ENCODE data around the gene TM2D3.

GRCh38 chr15:101642361-101642760 is 9.8 kb downstream of the TM2D3 start:
- TF ChIP-seq CSDC2 (CRISPR knock-in tag; IDR thresholded peaks at IDR 0.05), result no peak
- TF ChIP-seq RARB (CRISPR knock-in tag; IDR thresholded peaks at IDR 0.05), result no peak
- no peak for TF ChIP-seq ARNTL (CRISPR knock-in tag; IDR thresholded peaks at IDR 0.05; ENCODE audit: borderline replicate concordance, low read depth)
- no peak for TF ChIP-seq ZFP30 (CRISPR knock-in tag; IDR thresholded peaks at IDR 0.05)
- no peak for TF ChIP-seq BACH2 (CRISPR knock-in tag; IDR thresholded peaks at IDR 0.05; ENCODE audit: borderline replicate concordance)
